Liver (tissue), 9 donors: ENCODE measurements around the gene GHR. TPM values are rescaled to one million over a fixed set of nuclear protein-coding genes. Genes with fewer than 3 reads are reported as not detected.

ENCODE experiments used
- DNase-seq: peaks from one replicate; pipeline ENCODE4 v3.0.0-alpha.2; 2017; ENCODE audit warnings: low spot score
- H3K27ac ChIP-seq, 2 donors: one replicate each; pipeline ENCODE4 v1.7.0; 2013; ENCODE audit warnings: inconsistent platforms in 2 of 2, low read length in 2 of 2, control low read depth in 1 of 2, low read depth in 1 of 2, mild to moderate bottlenecking in 1 of 2
- H3K27me3 ChIP-seq, 4 donors: one replicate each; pipeline versions ENCODE4 v1.6.1 to v1.7.0; 2013; ENCODE audit warnings: low read length in 3 of 4, inconsistent platforms in 1 of 4, mild to moderate bottlenecking in 1 of 4, moderate library complexity in 1 of 4; ENCODE audit not compliant: control insufficient read depth in 4 of 4, insufficient read depth in 4 of 4
- H3K36me3 ChIP-seq, 4 donors: one replicate each; pipeline versions ENCODE4 v1.6.1 to v1.7.0; 2013; ENCODE audit warnings: low read length in 3 of 4, mild to moderate bottlenecking in 3 of 4, low read depth in 1 of 4, moderate library complexity in 1 of 4; ENCODE audit not compliant: control insufficient read depth in 4 of 4, insufficient read depth in 3 of 4
- H3K4me1 ChIP-seq, 4 donors: one replicate each; pipeline versions ENCODE4 v1.6.1 to v1.7.0; 2013; ENCODE audit warnings: low read length in 3 of 4, mild to moderate bottlenecking in 3 of 4, moderate library complexity in 1 of 4; ENCODE audit not compliant: control insufficient read depth in 4 of 4, insufficient read depth in 4 of 4
- H3K4me3 ChIP-seq, 3 donors: one replicate each; pipeline versions ENCODE4 v1.6.1 to v1.7.0; 2013; ENCODE audit warnings: low read length in 3 of 3, control low read depth in 1 of 3, low read depth in 1 of 3, mild to moderate bottlenecking in 1 of 3
- H3K9ac ChIP-seq, 2 donors: one replicate each; pipeline ENCODE4 v1.7.0; 2013; ENCODE audit warnings: low read length in 2 of 2, mild to moderate bottlenecking in 2 of 2, moderate library complexity in 2 of 2, control low read depth in 1 of 2, low read depth in 1 of 2
- H3K9me3 ChIP-seq, 4 donors: one replicate each; pipeline versions ENCODE4 v1.6.1 to v1.7.0; 2013; ENCODE audit warnings: low read length in 3 of 4; ENCODE audit not compliant: control insufficient read depth in 4 of 4
- ATF3 ChIP-seq: IDR thresholded peaks from 2 replicates; pipeline ENCODE4 v1.6.1; 2016; ENCODE audit warnings: antibody characterized with exemption
- CTCF ChIP-seq: fragments of 150-350 bp; IDR thresholded peaks from 2 replicates; pipeline ENCODE4 v1.5.1; 2017; ENCODE audit warnings: improper control_type of control experiment, low read depth, low read length; ENCODE audit not compliant: missing input control
- EGR1 ChIP-seq, 2 donors: IDR thresholded peaks; 2 replicates each; pipeline ENCODE4 v1.6.1; 2016 to 2018; ENCODE audit warnings: antibody characterized with exemption in 2 of 2, low read depth in 2 of 2
- FOXA1 ChIP-seq: IDR thresholded peaks from 2 replicates; pipeline ENCODE4 v1.6.1; 2016; ENCODE audit warnings: antibody characterized with exemption
- FOXA2 ChIP-seq: IDR thresholded peaks from 2 replicates; pipeline ENCODE4 v1.6.1; 2016; ENCODE audit warnings: antibody characterized with exemption
- GABPA ChIP-seq, 2 donors: IDR thresholded peaks in 1 of 2; conservative IDR thresholded peaks in 1 of 2; 2 replicates each; pipeline ENCODE4 v1.6.1; 2016; ENCODE audit warnings: antibody characterized with exemption in 2 of 2, mild to moderate bottlenecking in 1 of 2, moderate library complexity in 1 of 2
- HNF4G ChIP-seq: IDR thresholded peaks from 2 replicates; pipeline ENCODE4 v1.6.1; 2016; ENCODE audit warnings: antibody characterized with exemption
- JUND ChIP-seq, 2 donors: IDR thresholded peaks; 2 replicates each; pipeline ENCODE4 v1.6.1; 2016; ENCODE audit warnings: antibody characterized with exemption in 2 of 2
- MAX ChIP-seq: IDR thresholded peaks from 2 replicates; pipeline ENCODE4 v1.6.1; 2016; ENCODE audit warnings: antibody characterized with exemption
- NR2F2 ChIP-seq: IDR thresholded peaks from 2 replicates; pipeline ENCODE4 v1.6.1; 2016; ENCODE audit warnings: antibody characterized with exemption
- RAD21 ChIP-seq, 2 donors: IDR thresholded peaks; 2 replicates each; pipeline ENCODE4 v1.6.1; 2016; ENCODE audit warnings: antibody characterized with exemption in 2 of 2, mild to moderate bottlenecking in 2 of 2
- RXRA ChIP-seq, 2 donors: IDR thresholded peaks; 2 replicates each; pipeline ENCODE4 v1.6.1; 2017 to 2018; ENCODE audit warnings: antibody characterized with exemption in 2 of 2, mild to moderate bottlenecking in 1 of 2
- TAF1 ChIP-seq: conservative IDR thresholded peaks from 2 replicates; pipeline ENCODE4 v1.6.1; 2016; ENCODE audit warnings: antibody characterized with exemption, mild to moderate bottlenecking
- YY1 ChIP-seq: IDR thresholded peaks from 2 replicates; pipeline ENCODE4 v1.6.1; 2016; ENCODE audit warnings: antibody characterized with exemption, mild to moderate bottlenecking
- WGBS: extraction: QIAGEN DNeasy Blood & Tissue Kit; methylation state at CpG from one replicate; pipeline ENCODE4 v1.1.7; 2013; 5-methylcytosine and 5-hydroxymethylcytosine counted together
- polyA plus RNA-seq, 2 donors: library from polyadenylated mRNA; stranded (reverse) in 1 of 2; unstranded in 1 of 2; fragments of 200-250 nt in 1 of 2; fragments of >200 nt in 1 of 2; fragmentation: Nextera tagmentation in 1 of 2; extraction: Ambion mirVana in 1 of 2; gene quantifications; one replicate each; pipeline versions ENCODE4 v1.2.1 to v1.2.3, GENCODE V29; 2013 to 2015
- total RNA-seq, 2 donors: library from RNA; depleted of rRNA; stranded (reverse); fragments of >200 nt; gene quantifications; one replicate each; pipeline ENCODE4 v1.2.3, GENCODE V29; 2014
- TF ChIP-seq, protein P1 (sequence below): IDR thresholded peaks from 2 replicates; pipeline ENCODE4 v1.6.1; 2016; ENCODE audit warnings: antibody characterized with exemption
- TF ChIP-seq, protein P2 (sequence below): IDR thresholded peaks from 2 replicates; pipeline ENCODE4 v1.6.1; 2016; ENCODE audit warnings: antibody characterized with exemption, mild to moderate bottlenecking
- donor health status: healthy.
- donor health status: healthy.
- donor health status: healthy.
- donor health status: healthy.
- donor health status: healthy.

Gene GHR
- total and polyA plus RNA-seq, 4 donors, result 6.6 to 104 (median 20.9) TPM

GRCh38 chr5:42612750-42613366 is 189.6 kb downstream of the GHR start:
- TF ChIP-seq, protein P1, sequence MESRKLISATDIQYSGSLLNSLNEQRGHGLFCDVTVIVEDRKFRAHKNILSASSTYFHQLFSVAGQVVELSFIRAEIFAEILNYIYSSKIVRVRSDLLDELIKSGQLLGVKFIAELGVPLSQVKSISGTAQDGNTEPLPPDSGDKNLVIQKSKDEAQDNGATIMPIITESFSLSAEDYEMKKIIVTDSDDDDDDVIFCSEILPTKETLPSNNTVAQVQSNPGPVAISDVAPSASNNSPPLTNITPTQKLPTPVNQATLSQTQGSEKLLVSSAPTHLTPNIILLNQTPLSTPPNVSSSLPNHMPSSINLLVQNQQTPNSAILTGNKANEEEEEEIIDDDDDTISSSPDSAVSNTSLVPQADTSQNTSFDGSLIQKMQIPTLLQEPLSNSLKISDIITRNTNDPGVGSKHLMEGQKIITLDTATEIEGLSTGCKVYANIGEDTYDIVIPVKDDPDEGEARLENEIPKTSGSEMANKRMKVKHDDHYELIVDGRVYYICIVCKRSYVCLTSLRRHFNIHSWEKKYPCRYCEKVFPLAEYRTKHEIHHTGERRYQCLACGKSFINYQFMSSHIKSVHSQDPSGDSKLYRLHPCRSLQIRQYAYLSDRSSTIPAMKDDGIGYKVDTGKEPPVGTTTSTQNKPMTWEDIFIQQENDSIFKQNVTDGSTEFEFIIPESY, result no peak
- TF ChIP-seq, protein P2, sequence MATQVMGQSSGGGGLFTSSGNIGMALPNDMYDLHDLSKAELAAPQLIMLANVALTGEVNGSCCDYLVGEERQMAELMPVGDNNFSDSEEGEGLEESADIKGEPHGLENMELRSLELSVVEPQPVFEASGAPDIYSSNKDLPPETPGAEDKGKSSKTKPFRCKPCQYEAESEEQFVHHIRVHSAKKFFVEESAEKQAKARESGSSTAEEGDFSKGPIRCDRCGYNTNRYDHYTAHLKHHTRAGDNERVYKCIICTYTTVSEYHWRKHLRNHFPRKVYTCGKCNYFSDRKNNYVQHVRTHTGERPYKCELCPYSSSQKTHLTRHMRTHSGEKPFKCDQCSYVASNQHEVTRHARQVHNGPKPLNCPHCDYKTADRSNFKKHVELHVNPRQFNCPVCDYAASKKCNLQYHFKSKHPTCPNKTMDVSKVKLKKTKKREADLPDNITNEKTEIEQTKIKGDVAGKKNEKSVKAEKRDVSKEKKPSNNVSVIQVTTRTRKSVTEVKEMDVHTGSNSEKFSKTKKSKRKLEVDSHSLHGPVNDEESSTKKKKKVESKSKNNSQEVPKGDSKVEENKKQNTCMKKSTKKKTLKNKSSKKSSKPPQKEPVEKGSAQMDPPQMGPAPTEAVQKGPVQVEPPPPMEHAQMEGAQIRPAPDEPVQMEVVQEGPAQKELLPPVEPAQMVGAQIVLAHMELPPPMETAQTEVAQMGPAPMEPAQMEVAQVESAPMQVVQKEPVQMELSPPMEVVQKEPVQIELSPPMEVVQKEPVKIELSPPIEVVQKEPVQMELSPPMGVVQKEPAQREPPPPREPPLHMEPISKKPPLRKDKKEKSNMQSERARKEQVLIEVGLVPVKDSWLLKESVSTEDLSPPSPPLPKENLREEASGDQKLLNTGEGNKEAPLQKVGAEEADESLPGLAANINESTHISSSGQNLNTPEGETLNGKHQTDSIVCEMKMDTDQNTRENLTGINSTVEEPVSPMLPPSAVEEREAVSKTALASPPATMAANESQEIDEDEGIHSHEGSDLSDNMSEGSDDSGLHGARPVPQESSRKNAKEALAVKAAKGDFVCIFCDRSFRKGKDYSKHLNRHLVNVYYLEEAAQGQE, result no peak
- TF ChIP-seq EGR1 (IDR thresholded peaks at IDR 0.05; ENCODE audit: low read depth in 2 of 2) (no peak), FOXA1 (no peak), GABPA (IDR thresholded peaks at IDR 0.05 in 1 of 2, conservative IDR thresholded peaks at IDR 0.05 in 1 of 2) (no peak), TAF1 (no peak), RAD21 (IDR thresholded peaks at IDR 0.05) (no peak), NR2F2 (no peak), FOXA2 (no peak), HNF4G (no peak), YY1 (no peak)
- H3K27ac ChIP-seq, result peak overlapping the region in 1 of 2 donors; percentile 16
- WGBS, result 93% methylated on average over 3 of the region's 3 CpGs
- peaks cover 2 to 42% (median 19%) of the 10 kb centered on the region in 4 donors for H3K4me1 ChIP-seq
- DNase-seq, result no peak
- no peak overlapping the region for H3K4me3 ChIP-seq
- no peaks in the 10 kb centered on the region for H3K27me3 ChIP-seq
- no peaks in the 10 kb centered on the region for H3K9me3 ChIP-seq
- H3K9ac ChIP-seq, result no peak overlapping the region
- H3K36me3 ChIP-seq, result no peaks in the 10 kb centered on the region

DNA sequence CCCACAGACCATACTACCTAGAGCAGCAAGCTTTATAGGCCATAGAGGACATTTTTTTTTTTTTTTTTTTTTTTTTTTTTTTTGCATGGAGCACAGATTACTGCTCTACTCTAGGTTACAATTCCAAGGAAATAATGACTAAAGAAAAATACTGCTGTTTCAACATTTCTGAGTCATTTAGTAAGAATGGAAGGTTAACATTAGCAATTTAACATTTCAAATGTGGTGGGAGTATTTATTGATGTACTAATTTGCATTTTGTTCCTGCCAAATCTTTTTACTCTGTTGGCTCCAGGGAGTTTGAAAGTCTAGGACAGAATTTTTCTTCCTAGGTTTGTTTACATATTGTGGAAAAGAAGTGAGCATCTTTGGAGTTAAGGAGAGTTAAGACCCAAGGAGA is 191.3 kb downstream of the GHR start:
- no peaks in the 10 kb centered on the region for H3K27me3 ChIP-seq
- H3K36me3 ChIP-seq, result peaks cover 0 to 3% (median 0%) of the 10 kb centered on the region in 4 donors
- no peak overlapping the region for H3K4me3 ChIP-seq
- peaks cover 2 to 40% (median 19%) of the 10 kb centered on the region in 4 donors for H3K4me1 ChIP-seq
- no peak overlapping the region for H3K27ac ChIP-seq
- DNase-seq, result no peak
- H3K9me3 ChIP-seq, result no peaks in the 10 kb centered on the region
- TF ChIP-seq GABPA (IDR thresholded peaks at IDR 0.05 in 1 of 2, conservative IDR thresholded peaks at IDR 0.05 in 1 of 2) (no peak), EGR1 (IDR thresholded peaks at IDR 0.05; ENCODE audit: low read depth in 2 of 2) (no peak), HNF4G (no peak), JUND (IDR thresholded peaks at IDR 0.05) (no peak), MAX (no peak), CTCF (no peak), ATF3 (no peak), YY1 (no peak), NR2F2 (no peak), FOXA1 (no peak), RXRA (IDR thresholded peaks at IDR 0.05) (no peak)
- no peak overlapping the region for H3K9ac ChIP-seq
